ENCODE measurements around the gene MTIF3. TPM values are rescaled to one million over a fixed set of nuclear protein-coding genes. Genes with fewer than 3 reads are reported as not detected.

MTIF3 gene
- total RNA-seq, 1 donor from 2014 or later: 34.9 TPM

DNA sequence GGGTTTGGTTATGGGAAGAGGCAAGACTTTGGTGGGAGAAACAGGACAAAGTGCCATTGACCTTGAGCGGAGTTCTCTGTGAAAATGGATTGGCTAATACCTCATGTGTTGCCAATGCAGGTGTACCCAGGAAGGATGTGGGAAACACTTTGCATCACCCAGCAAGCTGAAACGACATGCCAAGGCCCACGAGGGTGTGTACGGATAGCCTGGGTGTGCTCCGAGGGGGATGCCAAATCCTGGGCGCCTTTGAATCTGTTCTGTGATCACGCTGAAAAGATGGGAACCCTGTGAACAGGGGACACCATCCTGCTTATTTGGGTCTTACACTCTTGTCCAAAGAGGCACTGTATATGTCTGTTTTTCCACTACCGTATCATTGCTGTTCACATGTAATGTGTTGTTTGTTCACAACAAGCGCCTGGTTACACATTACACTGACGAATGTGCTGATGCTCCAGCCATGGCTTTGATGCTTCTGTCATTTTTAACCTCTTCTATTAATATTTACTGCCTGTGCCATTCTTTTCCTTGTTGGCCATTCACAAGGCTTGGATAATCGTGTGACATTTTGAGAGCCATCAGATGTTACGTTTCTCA is 17.7 kb downstream of the MTIF3 start:
- DNase-seq (ENCODE audit: low spot score): no peak
- Mint-ChIP-seq H3K27me3 (ENCODE audit: low read depth) (no peaks in the 10 kb centered on the region), H3K27ac (ENCODE audit: unreplicated experiment) (no peak overlapping the region), H3K4me3 (ENCODE audit: unreplicated experiment) (no peak overlapping the region), H3K9me3 (ENCODE audit: low read depth) (no peaks in the 10 kb centered on the region), H3K4me1 (ENCODE audit: low read depth) (peaks cover under 1% of the 10 kb centered on the region), H3K36me3 (ENCODE audit: low read depth) (peaks cover 29% of the 10 kb centered on the region)
- TF ChIP-seq, protein P1, sequence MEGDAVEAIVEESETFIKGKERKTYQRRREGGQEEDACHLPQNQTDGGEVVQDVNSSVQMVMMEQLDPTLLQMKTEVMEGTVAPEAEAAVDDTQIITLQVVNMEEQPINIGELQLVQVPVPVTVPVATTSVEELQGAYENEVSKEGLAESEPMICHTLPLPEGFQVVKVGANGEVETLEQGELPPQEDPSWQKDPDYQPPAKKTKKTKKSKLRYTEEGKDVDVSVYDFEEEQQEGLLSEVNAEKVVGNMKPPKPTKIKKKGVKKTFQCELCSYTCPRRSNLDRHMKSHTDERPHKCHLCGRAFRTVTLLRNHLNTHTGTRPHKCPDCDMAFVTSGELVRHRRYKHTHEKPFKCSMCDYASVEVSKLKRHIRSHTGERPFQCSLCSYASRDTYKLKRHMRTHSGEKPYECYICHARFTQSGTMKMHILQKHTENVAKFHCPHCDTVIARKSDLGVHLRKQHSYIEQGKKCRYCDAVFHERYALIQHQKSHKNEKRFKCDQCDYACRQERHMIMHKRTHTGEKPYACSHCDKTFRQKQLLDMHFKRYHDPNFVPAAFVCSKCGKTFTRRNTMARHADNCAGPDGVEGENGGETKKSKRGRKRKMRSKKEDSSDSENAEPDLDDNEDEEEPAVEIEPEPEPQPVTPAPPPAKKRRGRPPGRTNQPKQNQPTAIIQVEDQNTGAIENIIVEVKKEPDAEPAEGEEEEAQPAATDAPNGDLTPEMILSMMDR (IDR thresholded peaks at IDR 0.05): no peak

DNA sequence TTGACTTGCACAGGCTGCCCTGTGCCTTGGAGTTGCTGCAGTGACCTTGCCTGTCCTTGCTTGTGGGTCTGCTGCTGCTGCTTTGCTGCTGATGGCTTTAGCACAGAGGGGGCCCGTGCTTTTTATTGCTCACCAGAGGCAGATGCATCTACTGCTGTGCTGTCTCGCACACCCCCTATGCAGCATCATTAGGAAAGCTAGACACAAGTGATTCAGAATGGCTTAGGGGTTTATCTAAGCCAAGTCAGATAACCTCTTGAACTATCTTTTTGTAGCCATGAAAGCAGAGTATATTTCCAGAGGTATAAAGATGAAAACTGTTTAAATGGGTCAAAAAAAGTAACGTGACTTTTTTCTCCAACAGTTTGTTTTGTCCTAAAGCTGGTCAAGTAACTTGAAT is 18.2 kb downstream of the MTIF3 start:
- DNase-seq (ENCODE audit: low spot score): no peak
- peaks cover 6% of the 10 kb centered on the region for H3K4me1 Mint-ChIP-seq (ENCODE audit: low read depth)
- H3K36me3 Mint-ChIP-seq (ENCODE audit: low read depth): peaks cover 26% of the 10 kb centered on the region
- H3K27ac Mint-ChIP-seq (ENCODE audit: unreplicated experiment): no peak overlapping the region
- no peak overlapping the region for H3K4me3 Mint-ChIP-seq (ENCODE audit: unreplicated experiment)
- H3K9me3 Mint-ChIP-seq (ENCODE audit: low read depth): no peaks in the 10 kb centered on the region
- no peaks in the 10 kb centered on the region for H3K27me3 Mint-ChIP-seq (ENCODE audit: low read depth)
- TF ChIP-seq, protein P1 (IDR thresholded peaks at IDR 0.05): no peak

DNA sequence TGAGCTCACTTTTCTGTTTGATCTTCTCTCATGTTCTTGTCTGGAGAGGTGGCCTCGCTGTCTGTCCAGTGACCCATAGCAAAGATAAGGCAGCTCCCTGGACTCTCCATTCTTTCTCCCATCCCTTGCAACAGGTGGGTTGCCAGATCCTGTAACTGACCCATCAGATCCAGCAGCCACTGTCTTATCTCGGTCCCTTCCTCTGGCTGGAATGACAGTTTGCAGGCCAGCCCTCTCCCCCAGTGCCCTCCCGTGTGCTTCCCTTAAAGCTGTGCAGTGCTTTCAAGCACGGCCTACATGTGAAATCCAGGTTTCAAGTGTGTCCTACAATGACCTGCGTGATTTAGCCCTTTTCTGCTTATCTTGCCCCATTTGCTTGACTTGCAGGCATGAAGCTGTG is 22.2 kb downstream of the MTIF3 start:
- DNase-seq (ENCODE audit: low spot score): no peak
- H3K27ac Mint-ChIP-seq (ENCODE audit: unreplicated experiment): no peak overlapping the region
- no peaks in the 10 kb centered on the region for H3K27me3 Mint-ChIP-seq (ENCODE audit: low read depth)
- no peaks in the 10 kb centered on the region for H3K9me3 Mint-ChIP-seq (ENCODE audit: low read depth)
- no peak overlapping the region for H3K4me3 Mint-ChIP-seq (ENCODE audit: unreplicated experiment)
- TF ChIP-seq, protein P1 (IDR thresholded peaks at IDR 0.05): no peak
- peaks cover 18% of the 10 kb centered on the region for H3K36me3 Mint-ChIP-seq (ENCODE audit: low read depth)
- H3K4me1 Mint-ChIP-seq (ENCODE audit: low read depth): peaks cover 35% of the 10 kb centered on the region

DNA sequence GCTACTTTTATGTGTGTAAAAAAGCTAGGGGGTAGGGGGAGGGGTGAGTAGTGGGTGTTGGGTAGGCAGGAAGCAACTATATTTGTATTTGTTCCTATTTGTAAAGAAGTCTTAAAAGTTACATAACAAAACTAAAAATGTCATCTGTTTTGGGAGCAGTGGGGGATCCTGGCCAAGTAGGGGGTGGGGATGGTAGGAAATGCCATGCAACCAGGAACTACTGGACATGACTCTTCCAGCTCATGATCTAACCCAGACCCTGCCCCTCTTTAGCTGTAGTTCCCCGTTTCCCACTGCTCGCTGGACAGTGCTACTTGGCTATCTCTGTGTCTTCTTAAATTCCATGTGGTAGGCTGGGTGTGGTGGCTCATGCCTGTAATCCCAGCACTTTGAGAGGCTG is 22.7 kb downstream of the MTIF3 start:
- DNase-seq (ENCODE audit: low spot score): no peak
- Mint-ChIP-seq H3K4me1 (ENCODE audit: low read depth) (peaks cover 35% of the 10 kb centered on the region), H3K4me3 (ENCODE audit: unreplicated experiment) (no peak overlapping the region), H3K27me3 (ENCODE audit: low read depth) (no peaks in the 10 kb centered on the region), H3K27ac (ENCODE audit: unreplicated experiment) (no peak overlapping the region), H3K9me3 (ENCODE audit: low read depth) (no peaks in the 10 kb centered on the region), H3K36me3 (ENCODE audit: low read depth) (peaks cover 18% of the 10 kb centered on the region)
- TF ChIP-seq, protein P1 (IDR thresholded peaks at IDR 0.05): no peak

DNA sequence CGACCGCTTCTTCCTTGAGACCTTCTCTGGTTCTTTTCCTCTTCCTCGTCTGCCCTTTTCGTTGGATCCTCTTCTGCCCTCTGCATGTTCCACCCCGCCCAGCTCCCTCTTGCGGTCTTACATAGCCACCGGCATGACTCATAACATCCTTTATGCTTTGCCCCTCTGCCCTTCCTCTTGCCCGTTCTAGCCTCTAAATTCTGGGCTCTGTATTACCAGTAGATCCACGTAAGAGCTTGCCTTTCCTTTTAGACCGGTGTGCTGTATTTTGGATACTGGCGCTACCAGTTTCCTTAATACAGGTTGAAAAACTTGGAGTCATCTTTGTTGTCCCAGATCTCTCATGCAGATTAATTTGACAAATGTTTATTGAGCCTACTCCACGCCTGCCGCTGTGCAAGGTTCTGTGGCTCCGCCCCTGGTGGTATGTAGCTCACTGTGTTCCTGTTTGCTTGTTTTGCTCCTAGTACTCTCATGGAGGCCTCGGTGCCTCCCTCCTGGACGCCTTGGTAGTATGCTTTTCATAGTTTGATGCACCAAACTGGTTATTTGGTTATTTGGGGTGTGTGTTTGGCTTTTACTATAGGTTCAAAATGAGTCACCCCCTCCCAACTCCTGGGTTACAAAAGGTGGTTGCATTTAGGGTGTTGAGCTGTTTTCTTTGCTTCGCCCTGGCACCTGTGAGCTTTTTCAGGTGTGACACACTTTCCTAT is 24.3 kb downstream of the MTIF3 start:
- H3K4me3 Mint-ChIP-seq (ENCODE audit: unreplicated experiment): peak overlapping the region; percentile 72

More for the DNA sequence above, 24.3 kb downstream of the MTIF3 start:
- TF ChIP-seq, protein P1 (IDR thresholded peaks at IDR 0.05): peak; percentile 76
- Mint-ChIP-seq H3K9me3 (ENCODE audit: low read depth) (no peaks in the 10 kb centered on the region), H3K4me1 (ENCODE audit: low read depth) (peaks cover 35% of the 10 kb centered on the region), H3K27ac (ENCODE audit: unreplicated experiment) (peak overlapping the region; percentile 86), H3K27me3 (ENCODE audit: low read depth) (no peaks in the 10 kb centered on the region), H3K36me3 (ENCODE audit: low read depth) (peaks cover 10% of the 10 kb centered on the region)
- no peak for DNase-seq (ENCODE audit: low spot score)

All from chondrocyte (in vitro differentiated cells).